Astrocyte of the cerebellum (primary cell): Measurements from ENCODE around the gene SLAMF7.

ENCODE experiments used
- DNase-seq: peaks from one replicate; pipeline ENCODE4 v3.0.0-alpha.2; 2011; ENCODE audit warnings: low read depth
- H3K4me3 ChIP-seq: 2 replicates; pipeline ENCODE4 v1.5.1; 2011; ENCODE audit warnings: mild to moderate bottlenecking, low read depth, low read length, moderate library complexity
- in situ Hi-C: cut with HindIII; loops from 2 replicates; pipeline ENCODE4 v1.10.0; 2017; ENCODE audit warnings: low sequenced_read_pairs
- TF ChIP-seq, protein P1 (sequence below): IDR thresholded peaks from 2 replicates; pipeline ENCODE4 v1.5.1; 2012; ENCODE audit warnings: low read length, low read depth, moderate library complexity, mild to moderate bottlenecking; ENCODE audit errors: missing control alignments

The SLAMF7 gene

DNA sequence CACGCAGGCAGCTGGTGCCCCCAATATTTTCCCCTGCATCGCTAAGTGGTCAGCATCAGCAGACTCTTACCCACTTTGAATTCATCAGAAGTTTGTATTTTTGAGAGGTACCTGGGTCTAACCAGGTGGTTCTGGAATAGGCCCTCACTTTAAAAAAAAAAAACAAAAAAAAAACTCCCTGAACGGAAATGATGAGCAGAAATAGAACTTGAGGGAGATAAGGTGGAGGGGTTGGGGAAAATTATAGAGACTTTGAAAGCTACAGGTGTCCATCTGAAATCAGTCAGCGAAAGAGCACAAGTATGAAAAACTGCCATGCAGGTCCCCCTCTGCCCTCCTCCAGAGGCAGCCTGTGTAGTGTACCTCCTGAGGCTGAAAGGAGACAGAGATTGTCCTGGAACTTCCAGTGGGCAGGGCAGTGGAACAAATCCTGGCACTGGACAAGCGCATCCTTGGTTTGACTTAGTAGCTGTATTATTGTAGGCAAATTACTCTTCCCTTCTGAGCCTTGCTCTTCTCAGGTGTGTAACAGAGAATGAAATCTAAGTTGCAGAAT, 1.2 kb downstream of the SLAMF7 start:
- DNase-seq, result no peak
- in situ Hi-C loops, result no loop called here
- TF ChIP-seq, protein P1, sequence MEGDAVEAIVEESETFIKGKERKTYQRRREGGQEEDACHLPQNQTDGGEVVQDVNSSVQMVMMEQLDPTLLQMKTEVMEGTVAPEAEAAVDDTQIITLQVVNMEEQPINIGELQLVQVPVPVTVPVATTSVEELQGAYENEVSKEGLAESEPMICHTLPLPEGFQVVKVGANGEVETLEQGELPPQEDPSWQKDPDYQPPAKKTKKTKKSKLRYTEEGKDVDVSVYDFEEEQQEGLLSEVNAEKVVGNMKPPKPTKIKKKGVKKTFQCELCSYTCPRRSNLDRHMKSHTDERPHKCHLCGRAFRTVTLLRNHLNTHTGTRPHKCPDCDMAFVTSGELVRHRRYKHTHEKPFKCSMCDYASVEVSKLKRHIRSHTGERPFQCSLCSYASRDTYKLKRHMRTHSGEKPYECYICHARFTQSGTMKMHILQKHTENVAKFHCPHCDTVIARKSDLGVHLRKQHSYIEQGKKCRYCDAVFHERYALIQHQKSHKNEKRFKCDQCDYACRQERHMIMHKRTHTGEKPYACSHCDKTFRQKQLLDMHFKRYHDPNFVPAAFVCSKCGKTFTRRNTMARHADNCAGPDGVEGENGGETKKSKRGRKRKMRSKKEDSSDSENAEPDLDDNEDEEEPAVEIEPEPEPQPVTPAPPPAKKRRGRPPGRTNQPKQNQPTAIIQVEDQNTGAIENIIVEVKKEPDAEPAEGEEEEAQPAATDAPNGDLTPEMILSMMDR, result no peak
- no peak overlapping the region for H3K4me3 ChIP-seq

DNA sequence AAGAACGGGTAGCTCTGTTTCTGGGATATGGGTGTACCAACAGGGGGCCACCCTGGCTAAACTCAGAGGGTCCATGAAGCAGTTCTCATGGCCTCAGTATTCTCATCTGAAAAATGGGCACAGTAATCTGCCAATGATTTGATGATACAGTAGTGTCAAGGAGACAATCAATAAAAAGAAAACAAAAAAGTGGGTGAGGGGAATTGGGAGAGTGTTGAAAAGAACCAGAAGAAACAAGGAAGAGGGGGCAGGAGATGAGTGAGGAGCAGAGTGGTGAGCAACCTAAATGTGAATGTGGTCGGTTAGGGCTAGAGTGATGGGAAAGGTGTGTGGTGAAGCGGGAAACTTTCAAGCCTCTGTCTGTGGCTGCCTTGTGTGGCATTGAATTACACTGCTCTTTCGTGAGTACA, 2.0 kb downstream of the SLAMF7 start:
- in situ Hi-C loops, result no loop called here
- TF ChIP-seq, protein P1, result no peak
- no peak overlapping the region for H3K4me3 ChIP-seq
- no peak for DNase-seq

DNA sequence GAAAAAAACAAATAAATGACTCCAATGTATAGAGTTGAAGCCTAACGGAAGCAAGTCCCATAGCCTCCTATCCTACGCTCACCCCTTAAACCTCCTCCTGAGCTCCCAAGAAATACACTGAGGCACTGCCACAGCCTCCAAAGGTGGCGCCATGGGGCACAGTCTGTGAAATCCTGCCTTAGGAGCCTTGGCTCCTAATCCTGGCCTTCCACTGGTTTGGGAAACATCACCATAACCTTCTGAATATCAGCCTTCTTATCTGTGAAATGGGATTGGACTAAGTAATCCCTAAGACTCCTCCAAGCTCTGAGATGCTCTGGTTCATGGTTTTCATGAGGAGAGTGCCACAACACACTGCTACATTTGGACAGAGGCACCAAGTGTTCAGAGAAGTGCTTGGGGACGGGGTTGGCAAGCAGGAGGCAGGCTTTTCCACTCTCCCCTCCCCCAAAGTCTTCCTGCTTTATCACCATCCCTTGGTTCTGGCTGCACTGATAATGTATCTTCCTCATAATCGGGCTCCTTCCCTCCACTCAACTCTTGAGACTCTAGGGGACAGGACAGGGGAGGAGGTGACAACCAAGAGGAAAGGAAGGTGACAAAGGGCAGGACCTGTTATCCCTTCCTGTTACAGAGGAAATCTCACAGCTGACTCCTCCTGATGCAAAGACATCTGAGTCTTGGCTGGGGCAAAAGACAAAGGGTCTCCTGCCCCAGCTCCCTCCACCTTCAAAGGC, 2.7 kb downstream of the SLAMF7 start:
- in situ Hi-C loops, result no loop called here
- no peak overlapping the region for H3K4me3 ChIP-seq
- no peak for DNase-seq
- TF ChIP-seq, protein P1, result no peak

DNA sequence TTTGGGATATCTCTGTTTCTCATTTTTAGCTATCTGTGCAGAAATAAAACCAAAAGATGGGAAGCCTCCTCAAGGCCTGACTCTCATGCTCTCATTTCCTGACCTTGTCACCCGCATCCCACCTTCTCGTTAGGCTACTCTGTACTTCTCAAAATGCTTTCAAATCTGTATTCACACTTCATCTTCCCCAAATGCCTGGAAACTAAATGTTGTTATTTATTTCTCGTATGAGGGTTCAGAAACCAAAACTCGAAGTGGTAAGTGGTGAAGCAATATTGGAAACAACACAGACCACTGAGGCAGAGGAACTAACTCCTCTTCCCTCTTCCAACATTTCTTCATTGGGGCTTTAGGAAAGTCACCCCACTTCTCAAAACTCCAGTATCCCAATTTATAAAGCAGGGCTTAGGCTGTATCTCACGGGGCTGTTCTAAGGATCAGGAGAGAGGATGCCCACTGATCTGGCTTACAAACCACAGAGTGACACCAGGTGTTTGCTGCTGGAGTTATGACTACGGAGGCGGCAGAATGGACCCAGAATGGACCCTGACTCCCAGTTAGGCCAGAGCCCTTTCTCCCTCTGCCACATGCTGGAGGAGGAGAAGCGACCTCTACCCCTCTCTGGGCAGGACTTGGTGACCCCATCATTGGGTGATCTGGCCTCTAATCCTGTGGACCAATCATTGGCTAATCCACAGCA, 3.5 kb downstream of the SLAMF7 start:
- DNase-seq, result no peak
- TF ChIP-seq, protein P1, result no peak
- no peak overlapping the region for H3K4me3 ChIP-seq
- in situ Hi-C loops, result no loop called here

DNA sequence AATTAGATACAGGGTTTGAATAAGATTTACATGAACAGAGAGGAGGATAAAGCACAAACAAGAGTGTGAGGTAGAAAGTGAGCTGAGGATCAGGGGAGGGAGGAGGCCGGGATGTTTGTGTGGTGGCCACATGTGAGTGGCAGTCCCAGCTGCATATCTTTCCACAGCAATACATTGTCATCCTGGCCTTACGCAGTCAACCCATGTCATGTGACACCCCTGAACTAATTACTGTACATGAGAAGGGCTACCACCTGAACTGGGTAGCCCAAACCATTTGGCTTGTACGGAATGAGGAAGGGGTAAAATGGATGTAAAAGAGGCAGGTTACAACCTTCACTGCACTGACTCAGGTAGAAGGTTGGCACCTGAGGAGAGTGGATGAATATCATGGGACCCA, 4.2 kb downstream of the SLAMF7 start:
- TF ChIP-seq, protein P1, result no peak
- H3K4me3 ChIP-seq, result no peak overlapping the region
- in situ Hi-C loops, result no loop called here
- no peak for DNase-seq

DNA sequence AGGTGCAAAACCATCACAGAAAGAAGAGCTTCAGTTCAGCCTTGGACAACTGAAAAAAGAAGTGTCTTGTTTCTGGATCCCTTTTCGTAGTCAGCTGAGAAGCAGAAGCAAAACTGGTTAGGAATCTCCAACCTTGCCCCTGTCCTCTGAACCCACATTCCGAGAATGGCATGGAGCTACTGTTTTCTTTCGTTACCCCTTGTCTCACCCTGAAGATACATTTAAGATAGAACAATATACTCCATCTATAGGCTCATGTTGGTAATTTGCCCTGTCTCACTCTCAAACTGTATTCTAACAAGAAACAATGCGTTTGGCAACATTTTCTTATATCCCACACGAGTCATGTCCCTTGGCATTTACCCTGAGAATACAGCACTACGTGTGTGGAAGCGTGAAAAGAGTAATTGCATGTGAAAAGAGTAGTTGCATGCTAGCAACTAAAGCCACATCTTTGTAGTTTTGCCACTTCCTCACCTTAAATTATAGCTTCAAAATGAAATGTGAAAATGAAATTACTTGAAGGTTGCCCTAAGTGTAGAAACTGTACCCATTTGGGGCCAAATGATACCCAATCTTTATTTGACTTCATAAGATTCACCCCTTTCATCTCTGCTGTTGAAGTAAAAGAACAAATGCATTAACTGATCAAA, 5.3 kb downstream of the SLAMF7 start:
- TF ChIP-seq, protein P1, result no peak
- H3K4me3 ChIP-seq, result no peak overlapping the region
- in situ Hi-C loops, result no loop called here
- DNase-seq, result no peak
